ENCODE results near the gene DAP. TPM values are rescaled to one million over a fixed set of nuclear protein-coding genes. Genes with fewer than 3 reads are reported as not detected.

The DAP gene
- total RNA-seq, 1 donor from 2014 or later = 117 TPM

GRCh38 chr5:10648806-10649665 lies 112.0 kb downstream of the DAP start:
- Histone ChIP-seq H3K27ac (no peak overlapping the region), H3K27me3 (no peaks in the 10 kb centered on the region), H3K9me3 (no peaks in the 10 kb centered on the region), H3K36me3 (peaks cover 4 to 7% of the 10 kb centered on the region in 2 donors), H3K4me3 (no peak overlapping the region), H3K4me1 (no peaks in the 10 kb centered on the region)
- DNase-seq (ENCODE audit: low spot score in 2 of 2) = no peak
- TF ChIP-seq CTCF (IDR thresholded peaks at IDR 0.05) = no peak
- intact Hi-C loops (cut with DNase I) = no loop called here

GRCh38 chr5:10647640-10648039 lies 113.4 kb downstream of the DAP start:
- no peak overlapping the region for H3K27ac ChIP-seq
- H3K4me3 ChIP-seq = no peak overlapping the region
- intact Hi-C loops (cut with DNase I) = no loop called here
- peaks cover 4 to 7% of the 10 kb centered on the region in 2 donors for H3K36me3 ChIP-seq
- H3K4me1 ChIP-seq = no peaks in the 10 kb centered on the region
- no peaks in the 10 kb centered on the region for H3K27me3 ChIP-seq
- TF ChIP-seq CTCF (IDR thresholded peaks at IDR 0.05) = no peak
- H3K9me3 ChIP-seq = no peaks in the 10 kb centered on the region
- no peak for DNase-seq (ENCODE audit: low spot score in 2 of 2)

- Histone ChIP-seq H3K27ac (no peak overlapping the region), H3K4me1 (no peaks in the 10 kb centered on the region), H3K36me3 (no peaks in the 10 kb centered on the region), H3K4me3 (no peak overlapping the region), H3K9me3 (no peaks in the 10 kb centered on the region), H3K27me3 (no peaks in the 10 kb centered on the region)
- no peak for DNase-seq (ENCODE audit: low spot score in 2 of 2)
- TF ChIP-seq CTCF (IDR thresholded peaks at IDR 0.05) = no peak
- intact Hi-C loops (cut with DNase I) = no loop called here
Measured at GRCh38 chr5:10645671-10646070, 115.4 kb downstream of the DAP start.

GRCh38 chr5:10645146-10645545 lies 115.9 kb downstream of the DAP start:
- H3K27ac ChIP-seq = no peak overlapping the region
- no peaks in the 10 kb centered on the region for H3K36me3 ChIP-seq
- no peaks in the 10 kb centered on the region for H3K4me1 ChIP-seq
- no peaks in the 10 kb centered on the region for H3K27me3 ChIP-seq
- intact Hi-C loops (cut with DNase I) = no loop called here
- no peaks in the 10 kb centered on the region for H3K9me3 ChIP-seq
- TF ChIP-seq CTCF (IDR thresholded peaks at IDR 0.05) = no peak
- no peak overlapping the region for H3K4me3 ChIP-seq
- no peak for DNase-seq (ENCODE audit: low spot score in 2 of 2)

GRCh38 chr5:10644192-10644591 lies 116.8 kb downstream of the DAP start:
- Histone ChIP-seq H3K4me1 (no peaks in the 10 kb centered on the region), H3K4me3 (no peak overlapping the region), H3K27me3 (no peaks in the 10 kb centered on the region), H3K36me3 (no peaks in the 10 kb centered on the region), H3K27ac (no peak overlapping the region), H3K9me3 (no peaks in the 10 kb centered on the region)
- no peak for TF ChIP-seq CTCF (IDR thresholded peaks at IDR 0.05)
- intact Hi-C loops (cut with DNase I) = no loop called here
- DNase-seq (ENCODE audit: low spot score in 2 of 2) = no peak

Data from ascending aorta (tissue), 2 donors.